A549 (cell line): ENCODE data around the gene C2orf74.

Experiments
- CTCF ChIP-seq: fragments of >200 bp; sonication (Bioruptor Twin); formaldehyde crosslinking; IDR thresholded peaks from 3 replicates; pipeline ENCODE4 v1.5.1; 2016
- EP300 ChIP-seq, 2 experiments: fragments of >200 bp; sonication (Bioruptor Twin); formaldehyde crosslinking; IDR thresholded peaks; 2 replicates in 1 of 2; 3 replicates in 1 of 2; pipeline ENCODE4 v1.6.1; 2016 to 2017
- FOSL2 ChIP-seq, 2 experiments: fragments of 450-650 bp in 1 of 2; fragments of >200 bp in 1 of 2; sonication (Bioruptor Twin) in 1 of 2; formaldehyde crosslinking; IDR thresholded peaks; 2 replicates each; pipeline versions ENCODE4 v1.5.0 to v1.6.1; 2016 to 2020; ENCODE audit warnings: mild to moderate bottlenecking in 1 of 2, moderate library complexity in 1 of 2
- HDAC2 ChIP-seq: fragments of 200-600 bp; sonication (generic); IDR thresholded peaks from 2 replicates; pipeline ENCODE4 v1.6.1; 2016
- MAX ChIP-seq: IDR thresholded peaks from 2 replicates; pipeline ENCODE4 v1.6.1; 2012
- POLR2A ChIP-seq: IDR thresholded peaks from 2 replicates; pipeline ENCODE4 v1.6.1; 2012; ENCODE audit warnings: mild to moderate bottlenecking, low read length
- RAD21 ChIP-seq, 2 experiments: fragments of >200 bp in 1 of 2; sonication (Bioruptor Twin) in 1 of 2; formaldehyde crosslinking in 1 of 2; IDR thresholded peaks in 1 of 2; conservative IDR thresholded peaks in 1 of 2; 2 replicates in 1 of 2; 3 replicates in 1 of 2; pipeline ENCODE4 v1.6.1; 2012 to 2018; ENCODE audit warnings: inconsistent platforms in 1 of 2
- SMC3 ChIP-seq: fragments of >200 bp; sonication (Bioruptor Twin); formaldehyde crosslinking; IDR thresholded peaks from 3 replicates; pipeline ENCODE4 v1.6.1; 2018; ENCODE audit warnings: inconsistent platforms

- TF ChIP-seq SMC3 (no peak), POLR2A (no peak), FOSL2 (IDR thresholded peaks at IDR 0.05) (peak; percentile 42; the same call in 1 of the 2 replicates), FOSL2 (CRISPR knock-in tag; IDR thresholded peaks at IDR 0.05) (peak; percentile 86), CTCF (no peak), RAD21 (conservative IDR thresholded peaks at IDR 0.05 in 1 of 2, IDR thresholded peaks at IDR 0.05 in 1 of 2) (no peak; a peak in 1 of 5 replicates), MAX (no peak), EP300 (IDR thresholded peaks at IDR 0.05) (no peak), HDAC2 (no peak)
These were observed 48.5 kb downstream of the C2orf74 start for GRCh38 chr2:61210332-61210981.
